Left lung (tissue), 10 donors: ENCODE results near the gene RASSF5. TPM values are rescaled to one million over a fixed set of nuclear protein-coding genes. Genes with fewer than 3 reads are reported as not detected.

ENCODE experiments used
- ATAC-seq: fragments of 200-7000 bp; cut with Tn5 transposase; one replicate; pipeline ENCODE4 v1.9.1; 2020; ENCODE audit warnings: moderate library complexity
- DNase-seq, 4 donors: peaks; one replicate each; pipeline ENCODE4 v3.0.0-alpha.2; 2013 to 2020
- H3K27ac ChIP-seq, 2 donors: fragments of 200-600 bp; sonication (generic) in 1 of 2; one replicate each; pipeline versions ENCODE4 v1.5.0 to v1.8.0; 2020 to 2021
- H3K27me3 ChIP-seq, 2 donors: fragments of 200-600 bp; sonication (generic) in 1 of 2; one replicate each; pipeline versions ENCODE4 v1.5.0 to v1.8.0; 2020 to 2021
- H3K36me3 ChIP-seq, 2 donors: fragments of 200-600 bp; sonication (generic) in 1 of 2; one replicate each; pipeline versions ENCODE4 v1.5.0 to v1.8.0; 2020 to 2021
- H3K4me1 ChIP-seq, 2 donors: fragments of 200-600 bp; one replicate each; pipeline ENCODE4 v1.8.0; 2021
- H3K4me3 ChIP-seq, 2 donors: fragments of 200-600 bp; sonication (generic) in 1 of 2; one replicate each; pipeline versions ENCODE4 v1.5.0 to v1.8.0; 2020 to 2021; ENCODE audit warnings: mild to moderate bottlenecking in 1 of 2
- H3K9me3 ChIP-seq, 2 donors: fragments of 200-600 bp; sonication (generic) in 1 of 2; one replicate each; pipeline versions ENCODE4 v1.5.0 to v1.8.0; 2020 to 2021
- intact Hi-C, 2 donors: fragments of 100-400 bp; cut with DNase I; formaldehyde crosslinking; loops; one replicate each; pipeline versions ENCODE4 v1.11.2 to v1.14.2; 2022
- polyA plus RNA-seq, 6 donors: library from polyadenylated mRNA; unstranded; fragments of 120-200 nt; gene quantifications; one replicate each; pipeline ENCODE4 v1.2.1, GENCODE V29; 2013; ENCODE audit not compliant: insufficient read length in 6 of 6
- total RNA-seq, 2 donors: library from RNA; stranded (reverse); fragmentation: NEBNext Ultra II Directional; extraction: Animal tissue kit (Norgen Biotek cat#: 25700); gene quantifications; one replicate each; pipeline ENCODE4 v1.2.1, GENCODE V29; 2021
- TF ChIP-seq, protein P1 (sequence below), 2 donors: fragments of 200-600 bp; sonication (generic) in 1 of 2; IDR thresholded peaks; one replicate each; pipeline versions ENCODE4 v1.5.0 to v1.8.0; 2021; ENCODE audit warnings: antibody characterized with exemption in 2 of 2
- donor health status: DM: no; HTN: yes; CAD: no.
- donor health status: DM: no; HTN: no; CAD: no.

The RASSF5 gene
- total and polyA plus RNA-seq, 8 donors: 5.8 to 40.9 (median 11.6) TPM

DNA sequence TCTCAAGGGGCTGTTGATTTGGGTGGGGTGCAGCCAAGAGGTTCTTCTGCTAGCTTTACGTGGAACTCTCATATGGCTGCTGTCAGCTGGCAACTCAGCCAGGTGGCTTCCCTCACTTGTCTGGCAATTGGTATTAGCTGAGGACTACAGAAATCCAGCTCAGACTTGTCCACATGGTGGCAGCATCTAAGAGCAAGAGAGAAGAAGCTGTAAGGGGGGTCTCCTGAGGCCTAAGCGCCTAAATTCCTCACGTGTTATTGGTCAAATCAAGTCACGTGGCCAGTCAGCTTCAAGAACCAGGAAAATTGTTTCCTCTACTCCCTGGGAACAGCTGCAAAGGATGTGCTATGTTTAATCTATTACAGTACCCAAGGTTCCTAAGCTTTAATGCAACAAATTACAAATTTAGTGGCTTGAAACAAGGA is 123.8 kb downstream of the RASSF5 start:
- intact Hi-C loops: no loop called here
- Histone ChIP-seq H3K27me3 (peaks cover 0 to 8% of the 10 kb centered on the region in 2 donors), H3K4me3 (no peak overlapping the region), H3K4me1 (peaks cover 15 to 24% of the 10 kb centered on the region in 2 donors), H3K27ac (no peak overlapping the region), H3K9me3 (no peaks in the 10 kb centered on the region), H3K36me3 (no peaks in the 10 kb centered on the region)
- peak in 3 of 4 donors; percentile 38 to 91 (median 77) for DNase-seq
- ATAC-seq: no peak
- TF ChIP-seq, protein P1, sequence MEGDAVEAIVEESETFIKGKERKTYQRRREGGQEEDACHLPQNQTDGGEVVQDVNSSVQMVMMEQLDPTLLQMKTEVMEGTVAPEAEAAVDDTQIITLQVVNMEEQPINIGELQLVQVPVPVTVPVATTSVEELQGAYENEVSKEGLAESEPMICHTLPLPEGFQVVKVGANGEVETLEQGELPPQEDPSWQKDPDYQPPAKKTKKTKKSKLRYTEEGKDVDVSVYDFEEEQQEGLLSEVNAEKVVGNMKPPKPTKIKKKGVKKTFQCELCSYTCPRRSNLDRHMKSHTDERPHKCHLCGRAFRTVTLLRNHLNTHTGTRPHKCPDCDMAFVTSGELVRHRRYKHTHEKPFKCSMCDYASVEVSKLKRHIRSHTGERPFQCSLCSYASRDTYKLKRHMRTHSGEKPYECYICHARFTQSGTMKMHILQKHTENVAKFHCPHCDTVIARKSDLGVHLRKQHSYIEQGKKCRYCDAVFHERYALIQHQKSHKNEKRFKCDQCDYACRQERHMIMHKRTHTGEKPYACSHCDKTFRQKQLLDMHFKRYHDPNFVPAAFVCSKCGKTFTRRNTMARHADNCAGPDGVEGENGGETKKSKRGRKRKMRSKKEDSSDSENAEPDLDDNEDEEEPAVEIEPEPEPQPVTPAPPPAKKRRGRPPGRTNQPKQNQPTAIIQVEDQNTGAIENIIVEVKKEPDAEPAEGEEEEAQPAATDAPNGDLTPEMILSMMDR (IDR thresholded peaks at IDR 0.05): peak in 1 of 2 donors; percentile 34

GRCh38 chr1:206633708-206634121 is 126.4 kb downstream of the RASSF5 start:
- intact Hi-C loops: no loop called here
- H3K4me1 ChIP-seq: peaks cover 21 to 38% of the 10 kb centered on the region in 2 donors
- H3K9me3 ChIP-seq: no peaks in the 10 kb centered on the region
- H3K36me3 ChIP-seq: no peaks in the 10 kb centered on the region
- peaks cover 0 to 10% of the 10 kb centered on the region in 2 donors for H3K27me3 ChIP-seq
- DNase-seq (peak in 2 of 4 donors; percentile 83 to 91), ATAC-seq (peak; percentile 13)
- TF ChIP-seq, protein P1 (IDR thresholded peaks at IDR 0.05): no peak
- H3K4me3 ChIP-seq: no peak overlapping the region
- peak overlapping the region; percentile 79 to 89 for H3K27ac ChIP-seq

GRCh38 chr1:206634365-206635079 is 127.2 kb downstream of the RASSF5 start:
- Histone ChIP-seq H3K27me3 (peaks cover 0 to 10% of the 10 kb centered on the region in 2 donors), H3K4me3 (peak overlapping the region; percentile 86 to 98), H3K27ac (peak overlapping the region; percentile 79 to 89), H3K4me1 (peaks cover 21 to 38% of the 10 kb centered on the region in 2 donors), H3K36me3 (no peaks in the 10 kb centered on the region), H3K9me3 (no peaks in the 10 kb centered on the region)
- ATAC-seq (peak; percentile 75), DNase-seq (peak; percentile 88 to 98 (median 94))
- intact Hi-C loops: no loop called here
- TF ChIP-seq, protein P1 (IDR thresholded peaks at IDR 0.05): peak; percentile 74 to 80

GRCh38 chr1:206635080-206635977 is 128.0 kb downstream of the RASSF5 start, which contains the start of gene DYRK3:
Gene DYRK3 (plus strand): TSS chr1:206635536. CDS start chr1:206635704, 168 bp downstream.
- peak; percentile 96 for ATAC-seq
- peak within 1 kb of the TSS; percentile 86 to 98 for H3K4me3 ChIP-seq
- H3K27me3 ChIP-seq: peaks cover 0 to 10% of the 10 kb centered on the region in 2 donors
- no peaks in the 10 kb centered on the region for H3K9me3 ChIP-seq
- no peaks in the 10 kb centered on the region for H3K36me3 ChIP-seq
- intact Hi-C loops: no loop called here
- DNase-seq: peak; percentile 91 to 99 (median 98)
- peaks cover 21 to 38% of the 10 kb centered on the region in 2 donors for H3K4me1 ChIP-seq
- TF ChIP-seq, protein P1 (IDR thresholded peaks at IDR 0.05): no peak
- H3K27ac ChIP-seq: peak within 1 kb of the TSS; percentile 79 to 89
